ENCODE measurements around the gene CLDN5. TPM values are rescaled to one million over a fixed set of nuclear protein-coding genes. Genes with fewer than 3 reads are reported as not detected.

CLDN5 gene
- not detected in 2 replicates for total RNA-seq

GRCh38 chr22:19524170-19525115 lies at the start of gene CLDN5:
TSS of gene CLDN5 (minus strand) at chr22:19524410. CDS start at chr22:19524255, 155 bp downstream.

GRCh38 chr22:19479355-19480172 lies 44.6 kb downstream of the CLDN5 start, which contains the start of gene CDC45:
TSS of gene CDC45 (plus strand) at chr22:19479920. CDS start at chr22:19479969, 49 bp downstream.

GRCh38 chr22:19478901-19479354 lies 45.3 kb downstream of the CLDN5 start, which contains the start of gene UFD1:
TSS of gene UFD1 (minus strand) at chr22:19479193. CDS start at chr22:19479085, 108 bp downstream.

Other genes starting within 250 kb of the CLDN5 start
- 10.4 and 19.3 TPM in 2 replicates for gene CLTCL1, start 232.7 kb downstream of the CLDN5 start, total RNA-seq
- gene HIRA, start 92.7 kb downstream of the CLDN5 start, total RNA-seq: 17.7 and 17.8 TPM in 2 replicates
- 39.5 and 56.0 TPM in 2 replicates for gene MRPL40, start 91.9 kb downstream of the CLDN5 start, total RNA-seq
- gene C22orf39, start 76.7 kb downstream of the CLDN5 start, total RNA-seq: 22.3 and 27.1 TPM in 2 replicates
- 39.7 and 65.1 TPM in 2 replicates for gene UFD1, start 45.2 kb downstream of the CLDN5 start, total RNA-seq
- 13.1 and 42.6 TPM in 2 replicates for gene CDC45, start 44.5 kb downstream of the CLDN5 start, total RNA-seq
- 2.6 and 14.9 TPM in 2 replicates for gene SEPTIN5, start 190.1 kb upstream of the CLDN5 start, total RNA-seq
- gene GP1BB, start 199.1 kb upstream of the CLDN5 start, total RNA-seq: 2.8 and 2.9 TPM in 2 replicates
- 13.7 and 22.6 TPM in 2 replicates for gene TBX1, start 236.4 kb upstream of the CLDN5 start, total RNA-seq